HG02642 (cell line): ENCODE measurements around the gene NOS1.
"Not testable (repeated sequence)": the region's sequence is repeated elsewhere in the genome, so short reads cannot be mapped to it uniquely, and the experiment has no call there.

Source experiments
- ATAC-seq: cut with Tn5 transposase; IDR thresholded peaks from one replicate; pipeline ENCODE4 v1.9.1; 2021; ENCODE audit warnings: mild to moderate bottlenecking; ENCODE audit not compliant: unreplicated experiment, poor library complexity

NOS1 gene

GRCh38 chr12:117280019-117280680, 81.3 kb downstream of the NOS1 start:
- no peak for ATAC-seq

GRCh38 chr12:117279606-117280005, 81.8 kb downstream of the NOS1 start:
- ATAC-seq: no peak

GRCh38 chr12:117277875-117278274, 83.6 kb downstream of the NOS1 start:
- no peak for ATAC-seq

GRCh38 chr12:117273091-117273490, 88.3 kb downstream of the NOS1 start:
- no peak for ATAC-seq

- ATAC-seq: no peak
Measured at GRCh38 chr12:117272690-117273089, 88.7 kb downstream of the NOS1 start.

GRCh38 chr12:117262749-117263148, 98.7 kb downstream of the NOS1 start:
- ATAC-seq: no peak

- no peak for ATAC-seq
Measured at GRCh38 chr12:117261247-117261646, 100.2 kb downstream of the NOS1 start.

- ATAC-seq: no peak
Measured at GRCh38 chr12:117255386-117255785, 106.0 kb downstream of the NOS1 start.

- no peak for ATAC-seq
Measured at GRCh38 chr12:117243488-117243887, 117.9 kb downstream of the NOS1 start.

- ATAC-seq: no peak
Measured at GRCh38 chr12:117241697-117242096, 119.7 kb downstream of the NOS1 start.

- ATAC-seq: no peak
Measured at GRCh38 chr12:117240081-117240755, 121.2 kb downstream of the NOS1 start.

GRCh38 chr12:117236456-117237001, 124.9 kb downstream of the NOS1 start:
- no peak for ATAC-seq

GRCh38 chr12:117235261-117235660, 126.2 kb downstream of the NOS1 start:
- ATAC-seq: no peak

- ATAC-seq: no peak
Measured at GRCh38 chr12:117234441-117234840, 127.0 kb downstream of the NOS1 start.

- ATAC-seq: no peak
Measured at GRCh38 chr12:117231750-117232149, 129.7 kb downstream of the NOS1 start.

- no peak for ATAC-seq
Measured at GRCh38 chr12:117228239-117228638, 133.2 kb downstream of the NOS1 start.

- ATAC-seq: no peak
Measured at GRCh38 chr12:117227000-117227653, 134.3 kb downstream of the NOS1 start.

- ATAC-seq: no peak
Measured at GRCh38 chr12:117226505-117226904, 134.9 kb downstream of the NOS1 start.

- no peak for ATAC-seq
Measured at GRCh38 chr12:117225179-117225578, 136.2 kb downstream of the NOS1 start.

GRCh38 chr12:117220947-117221346, 140.5 kb downstream of the NOS1 start:
- not testable (repeated sequence) for ATAC-seq

- ATAC-seq: no peak
Measured at GRCh38 chr12:117218149-117218548, 143.3 kb downstream of the NOS1 start.
